GM12892 (cell line): ENCODE measurements around the gene CNTN4.
"Not testable (repeated sequence)": the region's sequence is repeated elsewhere in the genome, so short reads cannot be mapped to it uniquely, and the experiment has no call there.

ENCODE experiments used
- DNase-seq: peaks from one replicate; pipeline ENCODE4 v3.0.0; 2011; ENCODE audit not compliant: insufficient read length
- FAIRE-seq: peaks from 2 replicates; lab custom pipeline; 2011; peaks lifted over from hg19 to GRCh38; lab: Jason Lieb, UNC
- POLR2A ChIP-seq: IDR thresholded peaks from 2 replicates; pipeline ENCODE4 v1.6.1; 2011; ENCODE audit warnings: low read depth, low read length, control low read depth
- POLR2AphosphoS5 ChIP-seq: IDR thresholded peaks from 2 replicates; pipeline ENCODE4 v1.6.1; 2011; ENCODE audit warnings: low read depth, low read length, control low read depth
- TAF1 ChIP-seq: IDR thresholded peaks from 2 replicates; pipeline ENCODE4 v1.6.1; 2011; ENCODE audit warnings: low read depth, mild to moderate bottlenecking, control low read depth, low read length, borderline replicate concordance

CNTN4 gene

GRCh38 chr3:2961576-2961975 is 862.9 kb downstream of the CNTN4 start:
- TF ChIP-seq POLR2AphosphoS5 (no peak), TAF1 (no peak), POLR2A (no peak)
- no peak for DNase-seq
- no peak for FAIRE-seq

GRCh38 chr3:2967871-2968270 is 869.2 kb downstream of the CNTN4 start:
- TF ChIP-seq TAF1, result no peak
- no peak for TF ChIP-seq POLR2AphosphoS5
- TF ChIP-seq POLR2A, result no peak
- FAIRE-seq (no peak), DNase-seq (no peak)

- DNase-seq (no peak), FAIRE-seq (no peak)
- TF ChIP-seq POLR2A (no peak), TAF1 (no peak), POLR2AphosphoS5 (no peak)
Observed at GRCh38 chr3:2968475-2968874, 869.8 kb downstream of the CNTN4 start.

GRCh38 chr3:2976212-2976611 is 877.5 kb downstream of the CNTN4 start:
- no peak for DNase-seq
- FAIRE-seq, result no peak
- TF ChIP-seq POLR2A, result no peak
- no peak for TF ChIP-seq TAF1
- no peak for TF ChIP-seq POLR2AphosphoS5

- DNase-seq, result no peak
- no peak for FAIRE-seq
- no peak for TF ChIP-seq TAF1
- no peak for TF ChIP-seq POLR2A
- no peak for TF ChIP-seq POLR2AphosphoS5
Observed at GRCh38 chr3:2976796-2977195, 878.1 kb downstream of the CNTN4 start.

- DNase-seq, result no peak
- FAIRE-seq, result no peak
- TF ChIP-seq POLR2A (no peak), POLR2AphosphoS5 (no peak)
Observed at GRCh38 chr3:2978977-2979732, 880.5 kb downstream of the CNTN4 start.

GRCh38 chr3:2984005-2984830 is 885.6 kb downstream of the CNTN4 start:
- TF ChIP-seq POLR2A, result no peak
- TF ChIP-seq POLR2AphosphoS5, result no peak
- TF ChIP-seq TAF1, result no peak
- DNase-seq, result no peak
- no peak for FAIRE-seq

- no peak for TF ChIP-seq TAF1
- TF ChIP-seq POLR2AphosphoS5, result no peak
- no peak for TF ChIP-seq POLR2A
- DNase-seq (no peak), FAIRE-seq (no peak)
Observed at GRCh38 chr3:2984831-2985220, 886.2 kb downstream of the CNTN4 start.

- no peak for DNase-seq
- FAIRE-seq, result no peak
- TF ChIP-seq POLR2AphosphoS5 (no peak), POLR2A (no peak), TAF1 (no peak)
Observed at GRCh38 chr3:2985479-2985878, 886.8 kb downstream of the CNTN4 start.

GRCh38 chr3:2992534-2992933 is 893.9 kb downstream of the CNTN4 start:
- TF ChIP-seq POLR2AphosphoS5 (no peak), POLR2A (no peak), TAF1 (no peak)
- DNase-seq, result no peak
- FAIRE-seq, result no peak

GRCh38 chr3:2993130-2993529 is 894.5 kb downstream of the CNTN4 start:
- not testable (repeated sequence) for DNase-seq, FAIRE-seq

- no peak for FAIRE-seq
- DNase-seq, result no peak
- TF ChIP-seq POLR2A (no peak), POLR2AphosphoS5 (no peak), TAF1 (no peak)
Observed at GRCh38 chr3:2993736-2994135, 895.1 kb downstream of the CNTN4 start.

- TF ChIP-seq POLR2AphosphoS5 (no peak), POLR2A (no peak), TAF1 (no peak)
- DNase-seq, result no peak
- no peak for FAIRE-seq
Observed at GRCh38 chr3:2995195-2995594, 896.5 kb downstream of the CNTN4 start.
